Thyroid gland (tissue), 4 donors: Measurements from ENCODE around the gene KANSL1.

Experiments used
- CTCF ChIP-seq, 6 experiments: fragments of 200-600 bp in 3 of 6; fragments of 450-650 bp in 3 of 6; sonication (generic) in 3 of 6; IDR thresholded peaks; one replicate each; pipeline ENCODE4 v1.5.1; 2016 to 2019; ENCODE audit warnings: antibody characterized with exemption in 6 of 6, mild to moderate bottlenecking in 2 of 6, inconsistent platforms in 1 of 6, moderate library complexity in 1 of 6
- POLR2A ChIP-seq, 2 donors: fragments of 450-650 bp; IDR thresholded peaks; one replicate each; pipeline ENCODE4 v1.6.1; 2017; ENCODE audit warnings: antibody characterized with exemption in 2 of 2, mild to moderate bottlenecking in 2 of 2, moderate library complexity in 1 of 2

GRCh38 chr17:45997624-45998023, 195.6 kb downstream of the KANSL1 start:
- TF ChIP-seq CTCF (IDR thresholded peaks at IDR 0.05) (no peak), POLR2A (IDR thresholded peaks at IDR 0.05) (no peak)
